GM18870 (cell line): ENCODE data around the gene ADAD2.

Experiments
- ATAC-seq: cut with Tn5 transposase; IDR thresholded peaks from one replicate; pipeline ENCODE4 v1.9.1; 2021; ENCODE audit warnings: moderate library complexity; ENCODE audit not compliant: unreplicated experiment

ADAD2 gene

DNA sequence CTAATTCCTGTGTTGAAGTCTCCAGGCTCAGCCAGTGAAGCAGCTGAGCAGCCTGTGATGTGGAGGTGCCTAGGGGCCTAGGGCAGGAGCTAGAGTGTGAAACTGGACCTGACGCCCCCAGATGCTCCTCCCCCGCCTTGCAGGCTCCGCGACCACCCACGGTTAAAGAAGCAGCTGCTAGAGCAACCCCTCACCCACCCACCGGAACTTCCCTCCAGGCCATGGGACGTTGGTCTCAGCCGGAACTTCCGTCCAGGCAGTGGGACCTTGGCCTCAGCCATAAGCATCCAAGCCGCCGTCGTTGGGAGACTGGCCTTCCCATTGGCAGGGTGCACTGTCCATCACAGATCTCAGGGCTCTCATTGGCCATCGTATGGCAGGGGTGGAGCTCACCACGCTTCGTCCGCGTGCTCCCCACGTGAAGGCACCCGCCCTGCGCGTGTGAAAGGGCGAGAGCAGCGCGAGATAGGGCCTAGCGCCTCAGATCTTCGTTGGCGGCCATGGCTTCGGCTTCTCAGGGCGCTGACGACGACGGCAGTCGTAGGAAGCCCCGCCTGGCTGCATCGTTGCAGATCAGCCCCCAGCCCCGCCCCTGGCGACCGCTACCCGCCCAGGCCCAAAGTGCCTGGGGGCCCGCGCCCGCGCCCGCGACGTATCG lies at the start of gene ADAD2:
Gene ADAD2, plus strand, starts transcription at position 427 of the 658 bp plus-strand sequence. Its CDS starts 74 bp downstream, at position 501.
- ATAC-seq = no peak

DNA sequence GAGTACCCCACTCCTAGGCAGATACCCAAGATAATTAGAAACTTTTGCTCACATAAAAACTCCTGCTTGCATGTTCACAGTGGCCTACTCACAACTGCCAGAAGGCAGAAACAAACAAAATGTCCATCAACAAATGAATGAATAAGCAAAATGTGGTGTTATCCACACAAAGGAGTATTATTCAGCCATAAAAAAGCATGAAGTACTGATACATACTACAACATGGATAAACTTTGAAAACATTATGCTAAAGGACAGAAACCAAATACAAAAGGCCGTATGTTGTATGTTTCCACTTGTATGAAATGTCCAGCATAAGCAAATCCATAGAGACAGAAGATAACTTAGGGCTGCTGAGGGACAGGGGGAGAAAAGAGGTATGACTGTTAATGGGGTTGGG lies 47.9 kb upstream of the ADAD2 start:
- no peak for ATAC-seq

GRCh38 chr16:84143784-84144199 lies 47.2 kb upstream of the ADAD2 start:
- no peak for ATAC-seq

DNA sequence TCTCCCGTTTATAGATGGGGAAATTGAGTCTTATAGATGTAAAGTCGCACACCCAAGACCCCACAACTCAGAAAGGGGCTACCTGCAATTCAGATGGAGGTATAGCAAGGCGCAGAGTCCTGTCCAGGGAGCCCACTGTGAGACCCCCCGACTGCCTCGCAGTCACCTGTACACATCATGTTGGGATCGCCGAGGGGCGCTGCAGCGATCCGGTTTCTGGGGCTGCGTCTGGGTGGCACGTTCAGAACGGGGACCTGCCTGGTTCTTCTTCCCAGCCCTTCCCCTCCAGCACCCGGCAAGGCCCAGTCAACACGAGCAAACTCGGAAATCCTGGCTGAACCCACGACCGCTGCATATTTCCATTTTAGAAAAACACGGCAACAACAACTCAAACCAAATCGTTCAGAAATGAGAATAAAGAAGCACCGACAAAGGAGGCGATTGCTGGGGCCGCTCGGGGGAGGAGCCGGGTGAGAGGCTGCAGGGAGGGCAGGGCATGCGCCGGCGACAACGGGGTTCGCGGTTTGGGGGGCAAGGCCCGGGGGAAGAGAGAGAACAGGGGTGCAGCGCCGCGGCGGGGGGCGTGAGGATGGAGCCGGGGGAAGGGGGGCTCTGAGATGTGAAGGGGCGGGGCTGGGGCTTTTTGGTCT lies 46.6 kb upstream of the ADAD2 start:
- ATAC-seq = no peak

- ATAC-seq = peak; percentile 48
Observed at GRCh38 chr16:84144859-84145639, 45.9 kb upstream of the ADAD2 start, which contains the start of the genes DNAAF1 and HSDL1. DNAAF1 (plus strand) TSS chr16:84145308; CDS start chr16:84145441, 133 bp downstream. HSDL1 (minus strand) TSS chr16:84145177; CDS start chr16:84131321, 13,856 bp downstream.

- ATAC-seq = no peak
Observed at GRCh38 chr16:84150926-84151325, 40.0 kb upstream of the ADAD2 start.

- ATAC-seq = no peak
Observed at GRCh38 chr16:84153660-84154214, 37.2 kb upstream of the ADAD2 start.

GRCh38 chr16:84155226-84155625 lies 35.7 kb upstream of the ADAD2 start:
- no peak for ATAC-seq

DNA sequence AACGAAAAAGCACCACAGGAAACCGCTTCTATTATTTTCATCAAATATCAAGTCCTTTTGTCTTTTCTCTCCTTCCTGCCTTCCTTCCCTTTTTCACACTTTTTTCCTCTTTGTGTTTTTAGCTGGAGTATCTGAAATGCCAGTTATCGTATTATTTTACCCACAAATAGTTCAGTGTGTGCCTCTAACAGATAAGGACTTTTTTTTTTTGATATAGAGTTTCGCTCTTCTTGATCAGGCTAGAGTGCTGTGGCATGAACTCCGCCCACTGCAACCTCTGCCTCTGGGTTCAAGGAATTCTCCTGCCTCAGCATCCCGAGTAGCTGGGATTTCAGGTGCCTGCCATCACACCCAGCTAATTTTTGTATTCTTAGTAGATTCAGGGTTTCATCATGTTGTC lies 35.2 kb upstream of the ADAD2 start:
- ATAC-seq = no peak

- ATAC-seq = no peak
Observed at GRCh38 chr16:84156342-84156784, 34.6 kb upstream of the ADAD2 start.

- ATAC-seq = no peak
Observed at GRCh38 chr16:84159007-84159406, 31.9 kb upstream of the ADAD2 start.

GRCh38 chr16:84159800-84160199 lies 31.2 kb upstream of the ADAD2 start:
- ATAC-seq = no peak

DNA sequence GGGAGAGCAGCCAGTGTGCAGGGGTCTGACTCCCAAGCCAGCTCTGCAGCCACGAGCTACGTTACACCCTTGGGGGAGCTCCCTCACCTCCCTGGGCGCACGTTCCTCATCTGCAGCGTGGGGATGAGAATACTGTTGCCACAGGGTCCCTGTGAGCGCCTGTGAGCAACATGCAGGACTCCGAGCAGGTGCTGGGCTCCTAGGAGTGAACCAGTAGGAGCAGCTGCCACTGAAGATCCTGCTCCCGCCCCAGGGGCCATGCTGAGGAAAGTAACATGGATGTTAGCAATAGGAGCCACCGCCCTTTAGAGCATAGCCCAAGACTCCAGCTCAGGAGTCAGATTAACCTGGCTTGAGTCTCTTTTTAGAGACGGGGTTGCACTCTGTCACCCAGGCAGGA lies 29.9 kb upstream of the ADAD2 start:
- ATAC-seq = no peak

- ATAC-seq = no peak
Observed at GRCh38 chr16:84161801-84162200, 29.2 kb upstream of the ADAD2 start.

DNA sequence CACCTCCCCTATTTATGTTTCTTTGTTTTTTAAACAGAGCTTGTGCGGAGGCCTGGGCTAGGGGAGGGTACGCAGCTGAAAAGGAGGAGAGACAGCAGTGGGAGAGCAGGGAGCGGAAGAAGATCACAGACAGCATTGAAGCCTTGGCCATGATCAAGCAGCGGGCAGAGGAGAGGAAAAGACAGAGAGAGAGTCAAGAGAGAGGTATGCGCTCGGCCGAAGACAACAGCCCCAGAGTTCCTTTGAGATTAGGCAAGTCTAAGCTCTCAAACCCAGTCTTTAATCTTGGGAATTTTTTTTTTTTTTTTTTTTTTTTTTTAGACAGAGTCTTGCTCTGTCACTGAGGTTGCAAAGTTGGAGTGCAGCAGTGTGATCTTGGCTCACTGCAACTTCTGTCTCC lies 25.2 kb upstream of the ADAD2 start:
- no peak for ATAC-seq

DNA sequence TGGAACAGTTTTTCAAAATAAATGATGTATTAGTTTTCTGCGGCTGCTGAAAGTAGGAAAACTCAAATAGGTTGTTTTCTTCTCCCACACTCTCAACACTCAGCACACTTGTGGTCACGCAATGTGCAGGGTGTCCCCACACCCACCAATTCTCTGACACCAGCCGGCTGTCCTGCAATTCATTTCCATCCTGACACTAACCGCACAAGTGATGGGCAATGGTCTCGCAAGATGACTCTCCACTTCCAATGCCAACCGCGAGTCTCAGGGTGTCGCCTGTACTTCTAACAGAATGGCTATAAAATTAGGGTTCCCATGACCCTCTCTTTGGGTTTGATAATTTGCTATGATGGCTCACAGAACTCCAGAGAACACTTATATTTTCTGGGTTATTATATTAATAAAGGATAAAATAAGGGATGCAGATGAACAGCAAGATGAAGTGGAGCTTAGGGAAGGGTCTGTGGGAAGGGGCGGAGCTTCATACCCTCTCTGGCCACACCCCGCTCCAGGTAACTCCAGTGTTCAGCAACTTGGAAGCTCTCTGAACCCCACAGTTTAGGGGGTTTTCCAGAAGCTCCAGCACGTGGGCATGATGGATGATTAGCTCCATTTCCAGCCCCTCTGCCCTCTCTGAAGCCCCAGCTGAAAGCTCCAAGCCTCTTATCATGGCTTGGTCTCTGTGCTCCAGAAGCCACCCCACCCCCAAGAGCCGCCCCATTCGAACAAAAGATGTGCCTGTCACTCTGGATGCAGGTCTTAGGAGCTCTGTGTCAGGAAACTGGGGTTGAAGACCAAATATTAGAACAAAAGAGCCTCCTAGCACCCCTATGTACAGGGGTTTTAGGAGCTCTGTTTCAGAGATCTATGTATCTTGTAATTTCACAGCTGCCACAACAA lies 23.9 kb upstream of the ADAD2 start:
- no peak for ATAC-seq

DNA sequence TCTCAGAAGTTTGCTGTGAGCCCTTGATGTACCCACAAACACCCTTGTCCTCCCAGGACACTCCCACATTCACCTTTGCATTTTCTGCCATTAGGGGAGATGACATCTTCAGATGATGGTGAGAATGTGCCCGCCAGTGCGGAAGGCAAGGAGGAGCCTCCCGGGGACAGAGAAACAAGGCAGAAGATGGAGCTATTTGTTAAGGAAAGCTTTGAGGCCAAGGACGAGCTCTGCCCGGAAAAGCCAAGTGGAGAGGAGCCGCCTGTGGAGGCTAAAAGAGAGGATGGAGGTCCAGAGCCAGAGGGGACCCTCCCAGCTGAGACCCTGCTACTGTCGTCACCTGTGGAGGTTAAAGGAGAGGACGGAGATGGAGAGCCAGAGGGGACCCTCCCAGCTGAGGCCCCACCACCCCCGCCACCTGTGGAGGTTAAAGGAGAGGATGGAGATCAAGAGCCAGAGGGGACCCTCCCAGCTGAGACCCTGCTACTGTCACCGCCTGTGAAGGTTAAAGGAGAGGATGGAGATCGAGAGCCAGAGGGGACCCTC lies 21.1 kb upstream of the ADAD2 start:
- no peak for ATAC-seq

- ATAC-seq = no peak
Observed at GRCh38 chr16:84174396-84174795, 16.6 kb upstream of the ADAD2 start.

- peak; percentile 69 for ATAC-seq
Observed at GRCh38 chr16:84175350-84176081, 15.4 kb upstream of the ADAD2 start.
